ENCODE data around the gene THOC5. TPM values are rescaled to one million over a fixed set of nuclear protein-coding genes. Genes with fewer than 3 reads are reported as not detected.
A peak's percentile ranks its signal among the peaks of the same experiment; 100 is the strongest.

The THOC5 gene
- polyA plus RNA-seq, 1 donor from 2014 or later: 33.4 TPM

DNA sequence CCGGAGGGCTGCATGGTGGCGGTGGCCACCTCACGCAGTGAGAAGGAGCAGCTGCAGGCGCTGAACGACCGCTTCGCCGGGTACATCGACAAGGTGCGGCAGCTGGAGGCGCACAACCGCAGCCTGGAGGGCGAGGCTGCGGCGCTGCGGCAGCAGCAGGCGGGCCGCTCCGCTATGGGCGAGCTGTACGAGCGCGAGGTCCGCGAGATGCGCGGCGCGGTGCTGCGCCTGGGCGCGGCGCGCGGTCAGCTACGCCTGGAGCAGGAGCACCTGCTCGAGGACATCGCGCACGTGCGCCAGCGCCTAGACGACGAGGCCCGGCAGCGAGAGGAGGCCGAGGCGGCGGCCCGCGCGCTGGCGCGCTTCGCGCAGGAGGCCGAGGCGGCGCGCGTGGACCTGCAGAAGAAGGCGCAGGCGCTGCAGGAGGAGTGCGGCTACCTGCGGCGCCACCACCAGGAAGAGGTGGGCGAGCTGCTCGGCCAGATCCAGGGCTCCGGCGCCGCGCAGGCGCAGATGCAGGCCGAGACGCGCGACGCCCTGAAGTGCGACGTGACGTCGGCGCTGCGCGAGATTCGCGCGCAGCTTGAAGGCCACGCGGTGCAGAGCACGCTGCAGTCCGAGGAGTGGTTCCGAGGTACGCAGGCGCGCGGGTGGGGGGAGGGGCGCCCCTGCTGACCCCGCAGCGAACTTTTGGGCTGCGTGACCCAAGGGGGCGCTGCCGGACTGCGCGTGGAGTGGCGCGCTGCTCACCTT is 72.9 kb downstream of the THOC5 start:
- Histone ChIP-seq H3K27me3 (ENCODE audit: insufficient read depth, low read depth, low read length) (peaks cover 51% of the 10 kb centered on the region), H2AFZ (ENCODE audit: low read depth, low read length) (no peak overlapping the region), H3K27ac (ENCODE audit: low read length) (no peak overlapping the region), H3F3A (ENCODE audit: insufficient read depth, low read length, poor library complexity, severe bottlenecking) (no peaks in the 10 kb centered on the region), H3K4me2 (ENCODE audit: low read length) (no peak overlapping the region), H3K4me3 (ENCODE audit: low read length) (peak overlapping the region; percentile 70), H3K9me3 (ENCODE audit: low read length) (no peaks in the 10 kb centered on the region), H3K36me3 (ENCODE audit: insufficient read depth, low read length) (no peaks in the 10 kb centered on the region), H3K9me2 (ENCODE audit: insufficient read depth, low read length) (no peaks in the 10 kb centered on the region), H3K79me2 (replicated peaks; ENCODE audit: insufficient read depth, low read length) (no peaks in the 10 kb centered on the region), H4K20me1 (ENCODE audit: insufficient read depth) (no peaks in the 10 kb centered on the region), H3K9ac (ENCODE audit: low read length) (peak overlapping the region; percentile 34)
- TF ChIP-seq, protein P1, sequence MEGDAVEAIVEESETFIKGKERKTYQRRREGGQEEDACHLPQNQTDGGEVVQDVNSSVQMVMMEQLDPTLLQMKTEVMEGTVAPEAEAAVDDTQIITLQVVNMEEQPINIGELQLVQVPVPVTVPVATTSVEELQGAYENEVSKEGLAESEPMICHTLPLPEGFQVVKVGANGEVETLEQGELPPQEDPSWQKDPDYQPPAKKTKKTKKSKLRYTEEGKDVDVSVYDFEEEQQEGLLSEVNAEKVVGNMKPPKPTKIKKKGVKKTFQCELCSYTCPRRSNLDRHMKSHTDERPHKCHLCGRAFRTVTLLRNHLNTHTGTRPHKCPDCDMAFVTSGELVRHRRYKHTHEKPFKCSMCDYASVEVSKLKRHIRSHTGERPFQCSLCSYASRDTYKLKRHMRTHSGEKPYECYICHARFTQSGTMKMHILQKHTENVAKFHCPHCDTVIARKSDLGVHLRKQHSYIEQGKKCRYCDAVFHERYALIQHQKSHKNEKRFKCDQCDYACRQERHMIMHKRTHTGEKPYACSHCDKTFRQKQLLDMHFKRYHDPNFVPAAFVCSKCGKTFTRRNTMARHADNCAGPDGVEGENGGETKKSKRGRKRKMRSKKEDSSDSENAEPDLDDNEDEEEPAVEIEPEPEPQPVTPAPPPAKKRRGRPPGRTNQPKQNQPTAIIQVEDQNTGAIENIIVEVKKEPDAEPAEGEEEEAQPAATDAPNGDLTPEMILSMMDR (IDR thresholded peaks at IDR 0.05; ENCODE audit: poor library complexity, severe bottlenecking): peak; percentile 57
- no peak for TF ChIP-seq TAF1 (IDR thresholded peaks at IDR 0.05; ENCODE audit: low read depth)
- no peak for TF ChIP-seq EZH2 (IDR thresholded peaks at IDR 0.05; ENCODE audit: borderline replicate concordance, insufficient read depth, low read length, poor library complexity, severe bottlenecking)
- no peak for TF ChIP-seq POLR2AphosphoS5 (IDR thresholded peaks at IDR 0.05)
- peak; percentile 8 for TF ChIP-seq RAD21 (conservative IDR thresholded peaks at IDR 0.05)
- TF ChIP-seq SMC3 (conservative IDR thresholded peaks at IDR 0.05; ENCODE audit: poor library complexity): peak; percentile 45
- TF ChIP-seq MXI1 (conservative IDR thresholded peaks at IDR 0.05; ENCODE audit: poor library complexity, severe bottlenecking): peak; percentile 93
- no peak for TF ChIP-seq EP300 (conservative IDR thresholded peaks at IDR 0.05; ENCODE audit: poor library complexity, severe bottlenecking)
- TF ChIP-seq, protein P2, sequence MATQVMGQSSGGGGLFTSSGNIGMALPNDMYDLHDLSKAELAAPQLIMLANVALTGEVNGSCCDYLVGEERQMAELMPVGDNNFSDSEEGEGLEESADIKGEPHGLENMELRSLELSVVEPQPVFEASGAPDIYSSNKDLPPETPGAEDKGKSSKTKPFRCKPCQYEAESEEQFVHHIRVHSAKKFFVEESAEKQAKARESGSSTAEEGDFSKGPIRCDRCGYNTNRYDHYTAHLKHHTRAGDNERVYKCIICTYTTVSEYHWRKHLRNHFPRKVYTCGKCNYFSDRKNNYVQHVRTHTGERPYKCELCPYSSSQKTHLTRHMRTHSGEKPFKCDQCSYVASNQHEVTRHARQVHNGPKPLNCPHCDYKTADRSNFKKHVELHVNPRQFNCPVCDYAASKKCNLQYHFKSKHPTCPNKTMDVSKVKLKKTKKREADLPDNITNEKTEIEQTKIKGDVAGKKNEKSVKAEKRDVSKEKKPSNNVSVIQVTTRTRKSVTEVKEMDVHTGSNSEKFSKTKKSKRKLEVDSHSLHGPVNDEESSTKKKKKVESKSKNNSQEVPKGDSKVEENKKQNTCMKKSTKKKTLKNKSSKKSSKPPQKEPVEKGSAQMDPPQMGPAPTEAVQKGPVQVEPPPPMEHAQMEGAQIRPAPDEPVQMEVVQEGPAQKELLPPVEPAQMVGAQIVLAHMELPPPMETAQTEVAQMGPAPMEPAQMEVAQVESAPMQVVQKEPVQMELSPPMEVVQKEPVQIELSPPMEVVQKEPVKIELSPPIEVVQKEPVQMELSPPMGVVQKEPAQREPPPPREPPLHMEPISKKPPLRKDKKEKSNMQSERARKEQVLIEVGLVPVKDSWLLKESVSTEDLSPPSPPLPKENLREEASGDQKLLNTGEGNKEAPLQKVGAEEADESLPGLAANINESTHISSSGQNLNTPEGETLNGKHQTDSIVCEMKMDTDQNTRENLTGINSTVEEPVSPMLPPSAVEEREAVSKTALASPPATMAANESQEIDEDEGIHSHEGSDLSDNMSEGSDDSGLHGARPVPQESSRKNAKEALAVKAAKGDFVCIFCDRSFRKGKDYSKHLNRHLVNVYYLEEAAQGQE (IDR thresholded peaks at IDR 0.05; ENCODE audit: borderline replicate concordance): no peak

DNA sequence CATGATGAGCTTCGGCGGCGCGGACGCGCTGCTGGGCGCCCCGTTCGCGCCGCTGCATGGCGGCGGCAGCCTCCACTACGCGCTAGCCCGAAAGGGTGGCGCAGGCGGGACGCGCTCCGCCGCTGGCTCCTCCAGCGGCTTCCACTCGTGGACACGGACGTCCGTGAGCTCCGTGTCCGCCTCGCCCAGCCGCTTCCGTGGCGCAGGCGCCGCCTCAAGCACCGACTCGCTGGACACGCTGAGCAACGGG is 73.4 kb downstream of the THOC5 start:
- Histone ChIP-seq H3K4me3 (ENCODE audit: low read length) (peak overlapping the region; percentile 70), H3F3A (ENCODE audit: insufficient read depth, low read length, poor library complexity, severe bottlenecking) (no peaks in the 10 kb centered on the region), H3K27me3 (ENCODE audit: insufficient read depth, low read depth, low read length) (peaks cover 51% of the 10 kb centered on the region), H3K79me2 (replicated peaks; ENCODE audit: insufficient read depth, low read length) (no peaks in the 10 kb centered on the region), H4K20me1 (ENCODE audit: insufficient read depth) (no peaks in the 10 kb centered on the region), H3K9ac (ENCODE audit: low read length) (peak overlapping the region; percentile 34), H3K4me2 (ENCODE audit: low read length) (no peak overlapping the region), H3K9me2 (ENCODE audit: insufficient read depth, low read length) (no peaks in the 10 kb centered on the region), H3K27ac (ENCODE audit: low read length) (no peak overlapping the region), H3K9me3 (ENCODE audit: low read length) (no peaks in the 10 kb centered on the region), H3K36me3 (ENCODE audit: insufficient read depth, low read length) (no peaks in the 10 kb centered on the region), H2AFZ (ENCODE audit: low read depth, low read length) (no peak overlapping the region)
- TF ChIP-seq, protein P2 (IDR thresholded peaks at IDR 0.05; ENCODE audit: borderline replicate concordance): no peak
- no peak for TF ChIP-seq MXI1 (conservative IDR thresholded peaks at IDR 0.05; ENCODE audit: poor library complexity, severe bottlenecking)
- no peak for TF ChIP-seq EP300 (conservative IDR thresholded peaks at IDR 0.05; ENCODE audit: poor library complexity, severe bottlenecking)
- TF ChIP-seq RAD21 (conservative IDR thresholded peaks at IDR 0.05): no peak
- TF ChIP-seq, protein P1 (IDR thresholded peaks at IDR 0.05; ENCODE audit: poor library complexity, severe bottlenecking): no peak
- no peak for TF ChIP-seq TAF1 (IDR thresholded peaks at IDR 0.05; ENCODE audit: low read depth)
- no peak for TF ChIP-seq EZH2 (IDR thresholded peaks at IDR 0.05; ENCODE audit: borderline replicate concordance, insufficient read depth, low read length, poor library complexity, severe bottlenecking)
- TF ChIP-seq POLR2AphosphoS5 (IDR thresholded peaks at IDR 0.05): no peak
- TF ChIP-seq SMC3 (conservative IDR thresholded peaks at IDR 0.05; ENCODE audit: poor library complexity): no peak
